ENCODE measurements around the gene SRM.
"Not testable (repeated sequence)": the region's sequence is repeated elsewhere in the genome, so short reads cannot be mapped to it uniquely, and the experiment has no call there.

The SRM gene

GRCh38 chr1:11028018-11028417 is 31.8 kb downstream of the SRM start:
- H3K27me3 ChIP-seq (ENCODE audit: low read depth): no peaks in the 10 kb centered on the region
- DNase-seq (ENCODE audit: low spot score in 2 of 2): no peak
- no peaks in the 10 kb centered on the region for H3K9me3 ChIP-seq
- H3K4me1 ChIP-seq: peaks cover 19% of the 10 kb centered on the region
- no peak overlapping the region for H3K4me3 ChIP-seq
- in situ Hi-C loops (cut with MboI; ENCODE audit: low sequenced_read_pairs): no loop called here
- H3K36me3 ChIP-seq (replicated peaks): peaks cover 45% of the 10 kb centered on the region

DNA sequence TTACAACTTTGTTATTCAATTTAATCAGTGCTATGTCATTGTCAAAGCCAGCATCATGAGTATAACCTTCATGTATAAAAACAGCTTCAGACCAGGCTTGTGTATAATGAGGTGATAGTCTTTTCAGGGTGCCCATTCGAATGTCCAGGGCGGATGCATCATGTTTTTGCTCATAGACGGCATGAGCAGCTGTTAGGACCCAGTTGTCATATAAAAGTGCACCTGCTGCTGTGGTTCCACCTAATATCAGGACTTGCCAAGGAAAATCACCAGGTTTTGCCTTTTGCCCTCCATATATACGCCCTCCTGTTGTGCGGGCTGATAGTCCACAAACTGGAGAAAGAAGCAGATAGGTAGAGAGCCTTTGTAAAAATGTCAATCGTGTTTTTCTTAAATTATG is 32.5 kb downstream of the SRM start:
- in situ Hi-C loops (cut with MboI; ENCODE audit: low sequenced_read_pairs): no loop called here
- H3K36me3 ChIP-seq (replicated peaks): peaks cover 52% of the 10 kb centered on the region
- no peaks in the 10 kb centered on the region for H3K27me3 ChIP-seq (ENCODE audit: low read depth)
- H3K4me3 ChIP-seq: no peak overlapping the region
- H3K4me1 ChIP-seq: peaks cover 19% of the 10 kb centered on the region
- DNase-seq (ENCODE audit: low spot score in 2 of 2): no peak
- H3K9me3 ChIP-seq: no peaks in the 10 kb centered on the region

DNA sequence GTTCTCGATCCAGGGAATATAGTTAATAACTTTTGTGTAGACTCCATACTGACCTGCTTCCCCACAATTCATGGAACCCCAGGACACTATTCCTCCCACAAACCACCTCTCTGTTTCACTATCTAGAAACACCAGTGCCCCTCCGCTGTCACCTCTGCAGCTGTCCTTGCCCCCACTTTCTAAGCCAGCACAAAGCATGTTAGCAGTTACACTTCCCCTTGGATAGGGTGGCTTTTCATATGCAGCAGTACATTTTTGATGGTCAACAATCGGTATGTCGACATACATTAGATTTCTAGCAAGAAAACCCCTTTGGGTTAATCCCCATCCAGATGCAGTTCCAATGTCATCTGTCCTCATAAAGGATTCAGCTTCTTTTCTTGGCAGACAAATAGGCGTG is 32.9 kb downstream of the SRM start:
- in situ Hi-C loops (cut with MboI; ENCODE audit: low sequenced_read_pairs): no loop called here
- no peak for DNase-seq (ENCODE audit: low spot score in 2 of 2)
- peaks cover 57% of the 10 kb centered on the region for H3K36me3 ChIP-seq (replicated peaks)

DNA sequence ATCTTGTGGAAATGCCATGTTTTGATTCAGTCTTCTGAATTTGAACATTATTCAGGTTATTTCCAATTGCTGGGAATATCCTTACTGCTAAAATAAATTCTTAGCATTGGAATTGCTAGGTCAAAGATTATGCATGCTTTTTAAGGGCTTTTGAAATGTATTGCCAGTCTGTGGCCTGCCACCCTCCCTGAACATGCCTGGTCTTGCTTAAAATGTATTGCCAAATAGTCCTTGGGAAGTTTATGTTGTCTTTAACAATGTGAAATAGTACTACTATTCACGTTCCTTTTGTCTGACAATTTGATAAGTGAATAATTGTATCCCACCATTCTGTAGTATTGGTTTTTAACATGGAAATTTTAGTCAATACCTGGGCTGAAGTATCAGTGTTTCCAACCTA is 33.8 kb downstream of the SRM start:
- in situ Hi-C loops (cut with MboI; ENCODE audit: low sequenced_read_pairs): no loop called here
- Histone ChIP-seq H3K27me3 (ENCODE audit: low read depth) (no peaks in the 10 kb centered on the region), H3K9me3 (no peaks in the 10 kb centered on the region), H3K36me3 (replicated peaks) (peaks cover 65% of the 10 kb centered on the region), H3K4me1 (peaks cover 19% of the 10 kb centered on the region), H3K4me3 (no peak overlapping the region)
- no peak for DNase-seq (ENCODE audit: low spot score in 2 of 2)

More for the DNA sequence above, 32.9 kb downstream of the SRM start:
- Histone ChIP-seq H3K27me3 (ENCODE audit: low read depth) (no peaks in the 10 kb centered on the region), H3K4me1 (peaks cover 19% of the 10 kb centered on the region), H3K9me3 (no peaks in the 10 kb centered on the region), H3K4me3 (no peak overlapping the region)

DNA sequence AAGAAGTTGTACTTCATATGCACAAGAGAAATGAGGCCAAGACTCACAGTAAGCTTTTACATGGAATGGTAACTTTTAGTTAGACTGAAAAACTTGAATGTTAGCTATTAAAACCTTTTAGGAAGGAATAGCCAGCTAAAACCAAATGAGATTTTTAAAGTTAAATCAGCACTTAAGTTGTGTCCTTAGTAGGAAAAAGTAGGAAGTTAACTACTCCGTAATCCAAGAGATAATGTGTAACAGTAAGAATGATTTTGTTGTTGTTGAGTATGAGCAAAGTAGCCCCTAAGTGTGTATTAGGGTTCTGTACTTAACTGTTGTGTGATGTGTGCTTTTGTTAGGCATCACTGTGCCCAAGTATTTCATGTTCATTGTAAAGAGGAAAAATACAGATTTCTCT is 34.2 kb downstream of the SRM start:
- Histone ChIP-seq H3K4me3 (no peak overlapping the region), H3K9me3 (no peaks in the 10 kb centered on the region), H3K27me3 (ENCODE audit: low read depth) (no peaks in the 10 kb centered on the region), H3K4me1 (peaks cover 19% of the 10 kb centered on the region), H3K36me3 (replicated peaks) (peaks cover 69% of the 10 kb centered on the region)
- DNase-seq (ENCODE audit: low spot score in 2 of 2): no peak
- in situ Hi-C loops (cut with MboI; ENCODE audit: low sequenced_read_pairs): no loop called here

DNA sequence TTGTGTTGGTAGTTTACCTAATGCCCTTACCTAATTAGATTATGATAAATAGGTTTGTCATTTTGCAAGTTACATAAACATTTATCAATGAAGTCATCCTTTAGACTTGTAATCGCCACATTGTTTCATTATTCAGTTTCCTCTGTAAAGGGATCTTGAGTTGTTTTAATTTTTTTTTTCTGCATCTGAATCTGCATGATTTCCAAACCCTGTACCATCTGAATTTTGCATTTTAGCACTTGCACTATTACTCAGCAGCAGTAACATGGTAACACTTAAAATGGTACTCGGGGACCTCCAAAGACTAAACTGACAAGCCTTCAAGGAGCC is 35.0 kb downstream of the SRM start:
- H3K9me3 ChIP-seq: no peaks in the 10 kb centered on the region
- DNase-seq (ENCODE audit: low spot score in 2 of 2): no peak
- peaks cover 74% of the 10 kb centered on the region for H3K36me3 ChIP-seq (replicated peaks)
- in situ Hi-C loops (cut with MboI; ENCODE audit: low sequenced_read_pairs): no loop called here
- no peaks in the 10 kb centered on the region for H3K27me3 ChIP-seq (ENCODE audit: low read depth)
- H3K4me3 ChIP-seq: no peak overlapping the region
- H3K4me1 ChIP-seq: peaks cover 19% of the 10 kb centered on the region

GRCh38 chr1:11024154-11024873 is 35.5 kb downstream of the SRM start:
- H3K27me3 ChIP-seq (ENCODE audit: low read depth): no peaks in the 10 kb centered on the region
- no peak overlapping the region for H3K4me3 ChIP-seq
- peak in 1 of 2 experiments; percentile 34 for DNase-seq (ENCODE audit: low spot score in 2 of 2)
- H3K4me1 ChIP-seq: peaks cover 19% of the 10 kb centered on the region
- peaks cover 77% of the 10 kb centered on the region for H3K36me3 ChIP-seq (replicated peaks)
- no peaks in the 10 kb centered on the region for H3K9me3 ChIP-seq
- in situ Hi-C loops (cut with MboI; ENCODE audit: low sequenced_read_pairs): no loop called here

DNA sequence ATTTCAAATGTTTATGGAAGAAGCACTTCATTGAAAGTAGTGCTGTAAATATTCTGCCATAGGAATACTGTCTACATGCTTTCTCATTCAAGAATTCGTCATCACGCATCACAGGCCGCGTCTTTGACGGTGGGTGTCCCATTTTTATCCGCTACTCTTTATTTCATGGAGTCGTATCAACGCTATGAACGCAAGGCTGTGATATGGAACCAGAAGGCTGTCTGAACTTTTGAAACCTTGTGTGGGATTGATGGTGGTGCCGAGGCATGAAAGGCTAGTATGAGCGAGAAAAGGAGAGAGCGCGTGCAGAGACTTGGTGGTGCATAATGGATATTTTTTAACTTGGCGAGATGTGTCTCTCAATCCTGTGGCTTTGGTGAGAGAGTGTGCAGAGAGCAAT is 36.6 kb downstream of the SRM start:
- no peaks in the 10 kb centered on the region for H3K9me3 ChIP-seq
- in situ Hi-C loops (cut with MboI; ENCODE audit: low sequenced_read_pairs): no loop called here
- no peak for DNase-seq (ENCODE audit: low spot score in 2 of 2)
- peaks cover 87% of the 10 kb centered on the region for H3K36me3 ChIP-seq (replicated peaks)
- H3K4me1 ChIP-seq: peaks cover 19% of the 10 kb centered on the region
- no peaks in the 10 kb centered on the region for H3K27me3 ChIP-seq (ENCODE audit: low read depth)
- no peak overlapping the region for H3K4me3 ChIP-seq

DNA sequence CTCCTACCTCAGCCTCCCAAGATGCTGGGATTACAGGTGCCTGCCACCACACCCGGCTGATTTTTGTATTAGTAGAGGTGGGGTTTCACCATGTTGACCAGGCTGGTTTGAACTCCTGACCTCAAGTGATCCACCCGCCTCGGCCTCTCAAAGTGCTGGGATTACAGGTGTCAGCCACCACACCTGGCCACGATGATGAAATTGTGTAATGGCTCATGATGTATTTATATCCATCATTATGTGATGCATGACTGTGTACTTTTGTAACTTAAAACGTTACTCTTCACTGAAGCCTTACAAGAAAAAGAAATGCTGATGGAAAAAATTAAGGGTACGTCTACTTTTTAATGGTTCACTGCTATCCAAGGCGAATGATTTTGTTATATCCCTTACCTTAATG is 39.8 kb downstream of the SRM start:
- no peak overlapping the region for H3K4me3 ChIP-seq
- DNase-seq (ENCODE audit: low spot score in 2 of 2): no peak
- peaks cover 98% of the 10 kb centered on the region for H3K36me3 ChIP-seq (replicated peaks)
- H3K27me3 ChIP-seq (ENCODE audit: low read depth): no peaks in the 10 kb centered on the region
- in situ Hi-C loops (cut with MboI; ENCODE audit: low sequenced_read_pairs): no loop called here
- H3K4me1 ChIP-seq: peaks cover 14% of the 10 kb centered on the region
- no peaks in the 10 kb centered on the region for H3K9me3 ChIP-seq

- DNase-seq (ENCODE audit: low spot score in 2 of 2); in situ Hi-C loops (cut with MboI; ENCODE audit: low sequenced_read_pairs); H3K4me3 ChIP-seq; H3K9me3 ChIP-seq; H3K27me3 ChIP-seq (ENCODE audit: low read depth); H3K4me1 ChIP-seq: not testable (repeated sequence)
- H3K36me3 ChIP-seq (replicated peaks): peaks cover 98% of the 10 kb centered on the region
Observed at GRCh38 chr1:11019358-11019757, 40.5 kb downstream of the SRM start.

GRCh38 chr1:11013160-11013531 is 46.7 kb downstream of the SRM start:
- H3K9me3 ChIP-seq: no peaks in the 10 kb centered on the region
- peaks cover 57% of the 10 kb centered on the region for H3K36me3 ChIP-seq (replicated peaks)
- in situ Hi-C loops (cut with MboI; ENCODE audit: low sequenced_read_pairs): no loop called here
- peaks cover 14% of the 10 kb centered on the region for H3K4me1 ChIP-seq
- peak overlapping the region; percentile 99 for H3K4me3 ChIP-seq
- no peaks in the 10 kb centered on the region for H3K27me3 ChIP-seq (ENCODE audit: low read depth)
- peak in 1 of 2 experiments; percentile 37 for DNase-seq (ENCODE audit: low spot score in 2 of 2)

- in situ Hi-C loops (cut with MboI; ENCODE audit: low sequenced_read_pairs): no loop called here
- peaks cover 50% of the 10 kb centered on the region for H3K36me3 ChIP-seq (replicated peaks)
- H3K9me3 ChIP-seq: no peaks in the 10 kb centered on the region
- H3K27me3 ChIP-seq (ENCODE audit: low read depth): no peaks in the 10 kb centered on the region
- peaks cover 14% of the 10 kb centered on the region for H3K4me1 ChIP-seq
- H3K4me3 ChIP-seq: peak within 1 kb of the TSS; percentile 99
- DNase-seq (ENCODE audit: low spot score in 2 of 2): peak; percentile 83 to 93
Observed at GRCh38 chr1:11012260-11013159, 47.3 kb downstream of the SRM start, which contains the start of gene TARDBP. Gene TARDBP (plus strand): TSS chr1:11012654. CDS start chr1:11013728, 1,074 bp downstream.
